ENCODE data around the gene GGN.
"Not testable (repeated sequence)": the region's sequence is repeated elsewhere in the genome, so short reads cannot be mapped to it uniquely, and the experiment has no call there.

The GGN gene

DNA sequence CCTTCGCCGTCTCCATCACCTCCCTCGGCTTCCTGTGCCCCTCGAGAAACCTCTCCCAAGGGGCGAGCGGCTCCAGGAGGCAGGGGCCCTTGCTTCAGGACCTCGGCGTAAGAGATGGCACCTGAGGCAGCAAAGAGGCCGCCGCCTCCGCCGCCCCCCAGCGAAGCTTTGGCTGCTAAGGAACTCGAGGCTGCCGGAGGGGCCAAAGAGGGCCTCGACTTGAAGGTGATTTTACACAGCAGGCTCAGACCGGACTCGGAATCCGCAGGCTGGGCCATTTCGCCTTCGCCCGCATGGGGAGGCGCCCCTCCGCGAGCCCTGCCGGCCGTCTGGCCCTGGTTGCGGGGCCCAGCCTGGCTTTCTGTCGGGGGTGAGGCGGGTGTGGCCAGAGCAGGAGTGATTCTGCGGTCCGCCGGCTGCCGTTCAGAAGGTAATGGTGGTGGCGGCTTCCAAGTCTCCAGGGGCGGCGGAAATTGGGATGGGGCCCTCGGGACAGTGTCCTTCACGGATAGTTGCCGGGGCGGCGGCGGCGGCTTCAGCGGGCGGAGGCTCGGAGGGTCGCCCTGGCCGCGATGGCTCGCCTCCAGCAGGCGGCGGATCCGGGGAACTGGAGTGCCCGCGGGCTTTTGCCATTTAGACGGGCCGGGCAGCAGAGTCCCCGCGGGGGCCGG, 1.4 kb downstream of the GGN start:
- peak; percentile 50 for DNase-seq (ENCODE audit: low spot score)

DNA sequence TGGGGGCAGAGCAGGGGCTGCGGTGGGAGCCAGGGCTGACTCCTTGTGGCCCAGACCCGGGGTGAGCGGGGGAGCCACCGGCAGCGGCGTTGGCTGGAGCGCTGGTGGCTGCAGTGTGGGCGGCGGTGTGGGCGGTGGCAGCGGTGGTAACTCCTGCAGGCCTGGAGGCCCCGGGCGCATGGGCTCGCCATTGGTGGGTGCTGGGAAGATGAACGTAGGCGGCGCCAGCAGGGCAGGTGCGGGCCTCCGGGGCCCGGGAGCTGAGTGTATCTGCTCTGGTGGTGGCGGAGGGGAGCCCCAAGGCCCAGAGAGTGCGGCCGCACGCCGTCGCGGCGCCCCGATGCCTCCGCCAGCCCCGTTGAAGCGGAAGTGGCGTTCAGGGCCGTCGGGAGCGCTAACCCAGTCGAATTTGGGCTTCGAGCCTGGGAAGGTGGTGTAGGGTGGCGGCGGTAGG, 2.0 kb downstream of the GGN start:
- peak; percentile 49 for DNase-seq (ENCODE audit: low spot score)

DNA sequence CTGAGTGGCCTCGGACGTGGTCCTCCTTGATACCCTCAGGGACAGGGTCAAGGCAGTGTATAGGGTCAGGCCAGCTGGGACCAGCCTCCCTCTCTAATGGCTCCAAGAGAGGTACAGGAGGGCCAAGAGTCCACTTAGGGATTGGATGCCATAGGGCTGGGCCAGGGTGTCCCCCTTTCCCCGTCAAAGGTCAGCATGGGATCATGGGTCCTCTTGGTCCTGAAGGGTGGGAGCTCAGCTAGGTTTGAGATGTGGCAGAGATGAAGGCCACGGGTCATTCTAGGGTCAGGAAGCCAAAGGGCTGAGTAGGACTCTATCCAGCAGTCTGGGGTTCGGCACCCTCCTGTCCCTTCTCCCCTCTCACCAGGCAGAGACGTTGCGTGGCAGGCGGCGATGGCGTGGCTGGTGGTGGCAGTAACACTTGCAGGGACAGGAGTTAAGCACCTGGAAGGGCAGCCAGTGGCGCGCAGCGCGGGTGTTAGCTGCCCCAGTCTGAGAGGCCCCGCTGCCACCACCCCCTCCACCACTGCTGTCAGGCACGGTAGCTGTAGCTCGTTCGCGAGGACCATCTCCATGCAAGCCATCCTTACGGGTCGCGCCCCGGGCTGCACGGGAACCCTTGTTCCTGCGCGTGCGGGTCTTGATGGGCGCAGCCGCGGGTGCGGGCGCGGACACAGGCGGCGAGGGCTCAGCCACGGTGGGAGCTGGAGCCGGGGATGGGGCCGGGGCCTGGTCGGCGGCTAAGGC, 2.6 kb downstream of the GGN start:
- no peak for DNase-seq (ENCODE audit: low spot score)

DNA sequence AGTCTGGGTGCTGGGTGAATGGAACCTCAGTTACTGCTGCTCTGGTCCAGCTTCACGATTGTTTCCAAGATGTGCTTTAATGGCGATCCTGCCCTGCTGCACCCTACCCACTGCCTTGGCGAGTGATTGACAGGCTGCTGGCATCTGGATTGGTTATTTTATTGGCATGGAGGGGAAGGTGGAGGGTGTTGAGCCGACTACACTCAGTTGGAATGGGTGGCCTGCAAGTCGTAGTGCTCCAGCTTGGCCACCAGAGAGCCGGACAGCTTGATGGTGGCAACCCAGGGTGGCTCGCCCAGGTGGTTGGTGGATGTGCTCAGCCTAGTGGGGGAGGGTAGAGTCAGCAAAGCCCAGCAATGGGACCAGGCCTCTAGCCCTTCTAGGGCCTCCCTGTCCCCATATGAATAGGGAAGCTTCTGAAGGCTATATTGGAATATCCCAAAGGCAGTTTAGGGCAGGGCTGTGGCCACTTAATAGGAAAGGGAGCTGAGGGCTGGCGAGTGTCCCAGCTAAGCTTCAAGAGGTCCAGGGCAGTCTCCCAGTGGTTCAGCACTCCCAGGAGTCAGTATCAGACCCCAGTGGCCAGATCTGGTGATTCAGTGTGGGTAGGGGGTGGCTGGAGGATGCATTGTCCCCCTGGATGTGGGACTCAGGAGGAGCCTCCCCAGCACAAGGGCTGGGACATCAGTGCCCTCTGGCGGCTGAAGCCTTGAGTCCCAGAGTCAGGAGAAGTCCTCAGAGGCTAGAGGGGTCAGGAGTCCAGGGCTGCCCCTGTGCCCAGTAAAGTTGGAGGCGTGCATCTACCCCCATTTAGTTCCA, 3.4 kb downstream of the GGN start:
- peak; percentile 54 for DNase-seq (ENCODE audit: low spot score)

DNA sequence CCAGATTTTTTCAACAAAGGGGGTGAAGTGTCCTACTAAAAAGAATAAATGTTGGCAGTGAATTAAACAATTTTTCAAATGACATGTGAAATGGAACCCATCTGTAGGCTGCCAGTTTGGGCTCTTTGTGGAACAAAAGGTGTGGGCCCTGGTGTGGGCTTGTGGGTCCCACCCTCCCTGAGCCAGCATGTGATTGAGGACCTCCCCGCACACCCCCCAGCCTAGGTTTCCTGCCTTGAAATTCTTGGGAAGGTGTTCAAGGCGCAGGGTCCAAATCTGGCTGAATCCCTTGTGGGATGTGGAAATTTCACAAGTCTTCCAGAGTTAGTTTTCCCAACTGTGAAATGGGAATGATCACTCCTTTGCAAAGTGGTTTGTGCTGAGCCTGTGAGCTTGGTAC, 4.1 kb downstream of the GGN start:
- no peak for DNase-seq (ENCODE audit: low spot score)

DNA sequence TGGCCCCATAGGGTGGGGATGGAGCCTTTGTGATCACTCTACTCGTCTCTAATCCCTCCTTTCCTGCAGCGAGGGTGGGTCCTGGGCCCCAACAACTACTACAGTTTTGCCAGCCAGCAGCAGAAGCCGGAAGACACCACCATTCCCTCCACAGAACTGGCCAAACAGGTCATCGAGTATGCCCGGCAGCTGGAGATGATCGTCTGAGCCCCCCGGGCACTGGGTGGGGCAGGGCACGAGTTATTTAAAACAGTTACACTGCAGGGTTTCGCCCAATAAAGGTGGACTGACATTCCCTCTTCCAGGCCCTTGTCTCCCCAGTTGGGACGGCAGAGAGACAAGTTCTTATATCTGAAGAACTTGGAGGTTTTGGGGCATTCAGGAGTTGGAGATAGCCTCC, 4.7 kb downstream of the GGN start:
- DNase-seq (ENCODE audit: low spot score) = no peak

DNA sequence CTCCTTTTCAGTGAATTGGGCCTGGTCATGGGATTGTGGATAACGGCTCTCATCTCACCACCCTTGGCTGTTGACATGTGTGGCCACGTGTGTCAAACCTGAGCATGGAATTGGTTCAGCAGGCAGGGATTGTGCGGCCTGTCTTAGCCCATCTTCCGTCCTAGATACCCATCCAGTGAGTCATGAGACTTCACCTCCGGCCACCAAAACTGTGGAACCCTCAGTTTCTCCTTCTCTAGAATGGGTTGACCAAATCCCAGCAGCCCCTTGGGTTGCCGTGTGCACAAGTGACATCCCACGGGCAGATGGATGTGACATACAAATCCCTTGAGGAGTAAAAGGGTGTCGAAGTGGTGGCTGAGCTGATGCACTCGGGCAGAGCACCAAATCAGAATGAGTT, 6.7 kb downstream of the GGN start:
- DNase-seq (ENCODE audit: low spot score) = no peak

DNA sequence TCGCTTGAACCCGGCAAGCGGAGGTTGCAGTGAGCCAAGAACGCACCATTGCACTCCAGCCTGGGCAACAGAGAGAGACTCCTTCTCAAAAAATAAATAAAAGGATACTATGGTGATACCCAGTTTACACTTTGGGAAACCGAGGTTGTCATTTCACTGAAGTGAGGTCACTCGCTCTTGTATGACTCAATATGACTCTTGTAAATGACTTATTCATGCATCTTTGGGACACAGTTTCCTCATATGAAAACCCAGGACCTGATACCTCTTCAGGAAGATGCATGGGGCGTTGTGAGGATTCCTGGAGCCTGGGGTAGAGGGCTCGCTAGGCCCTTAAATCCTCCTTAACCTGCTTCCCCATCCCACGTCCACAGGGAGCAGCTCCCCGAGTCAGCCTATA, 9.0 kb downstream of the GGN start:
- DNase-seq (ENCODE audit: low spot score) = no peak

DNA sequence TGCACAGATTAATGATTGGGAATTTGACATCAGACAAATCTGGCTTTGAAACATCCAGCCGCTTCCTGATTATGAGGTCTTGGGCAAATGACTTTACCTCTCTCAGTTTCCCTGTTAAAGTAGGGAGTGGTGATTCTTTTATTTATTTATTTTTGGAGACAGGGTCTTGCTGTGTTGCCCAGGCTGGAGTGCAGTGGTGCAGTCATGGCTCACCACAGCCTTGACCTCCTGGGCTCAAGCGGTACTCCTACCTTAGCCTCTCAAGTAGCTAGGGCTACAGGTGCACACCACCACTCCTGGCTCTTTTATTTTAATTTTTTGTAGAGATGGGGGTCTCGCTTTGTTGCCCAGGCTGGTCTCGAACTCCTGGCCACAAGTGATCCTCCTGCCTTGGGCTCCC, 10.8 kb downstream of the GGN start:
- no peak for DNase-seq (ENCODE audit: low spot score)

DNA sequence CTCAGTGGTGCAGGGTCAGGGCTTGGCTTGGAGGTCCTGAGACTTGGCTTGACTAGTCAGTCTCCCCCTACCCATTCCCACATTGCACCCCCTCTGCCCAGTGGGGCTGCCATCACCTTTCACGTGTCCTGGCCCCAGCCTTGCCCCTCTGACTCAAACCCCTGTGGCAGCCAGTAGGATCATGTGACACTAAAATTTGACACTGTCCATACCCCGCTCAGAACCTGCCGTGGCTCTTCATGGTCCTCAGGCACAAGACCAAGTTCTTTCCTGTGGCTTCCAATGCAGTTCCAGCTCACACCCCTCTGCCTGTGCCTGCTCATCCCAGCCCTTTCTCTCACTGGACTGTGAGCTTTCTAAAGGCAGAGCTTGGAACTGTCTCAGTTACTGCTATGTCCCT, 11.3 kb downstream of the GGN start:
- no peak for DNase-seq (ENCODE audit: low spot score)

DNA sequence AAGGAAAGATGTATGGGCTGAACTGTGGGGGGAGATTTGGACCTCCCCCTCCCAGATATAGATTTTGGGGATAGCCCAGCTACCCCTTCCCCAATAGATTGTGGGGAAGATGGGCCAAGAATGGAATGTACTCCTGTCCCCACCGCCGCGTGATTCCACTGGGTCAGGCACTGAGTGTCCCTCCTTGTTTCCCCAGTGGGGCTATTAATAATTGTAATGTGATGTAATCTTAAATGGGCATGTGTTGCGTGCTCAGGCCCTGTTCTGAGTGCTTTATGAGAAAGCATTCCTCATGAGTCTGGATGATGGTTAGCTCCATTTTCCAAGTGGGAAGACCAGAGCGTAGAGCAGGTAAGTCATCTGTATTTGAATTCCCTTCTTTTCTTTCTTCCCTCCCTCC, 12.1 kb downstream of the GGN start:
- no peak for DNase-seq (ENCODE audit: low spot score)

DNA sequence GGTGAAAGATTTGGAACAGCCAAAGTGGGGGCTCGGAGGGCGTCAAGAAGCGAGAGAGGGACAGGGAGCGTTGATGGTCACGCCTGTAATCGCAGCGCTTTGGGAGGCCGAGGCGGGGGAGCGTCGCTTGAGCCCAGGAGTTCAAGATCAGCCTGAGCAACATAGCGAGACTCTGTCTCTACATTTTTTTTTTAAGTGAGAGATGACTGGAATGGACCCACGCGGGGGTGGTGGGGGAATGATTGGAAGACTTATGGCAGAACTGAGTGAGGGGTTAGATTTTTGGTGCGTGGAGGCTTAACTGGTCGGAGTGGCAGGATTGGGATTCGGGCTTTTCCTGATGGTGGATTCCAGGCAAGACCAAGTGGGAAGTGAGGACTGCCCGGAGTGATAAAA, 12.7 kb downstream of the GGN start:
- no peak for DNase-seq (ENCODE audit: low spot score)

DNA sequence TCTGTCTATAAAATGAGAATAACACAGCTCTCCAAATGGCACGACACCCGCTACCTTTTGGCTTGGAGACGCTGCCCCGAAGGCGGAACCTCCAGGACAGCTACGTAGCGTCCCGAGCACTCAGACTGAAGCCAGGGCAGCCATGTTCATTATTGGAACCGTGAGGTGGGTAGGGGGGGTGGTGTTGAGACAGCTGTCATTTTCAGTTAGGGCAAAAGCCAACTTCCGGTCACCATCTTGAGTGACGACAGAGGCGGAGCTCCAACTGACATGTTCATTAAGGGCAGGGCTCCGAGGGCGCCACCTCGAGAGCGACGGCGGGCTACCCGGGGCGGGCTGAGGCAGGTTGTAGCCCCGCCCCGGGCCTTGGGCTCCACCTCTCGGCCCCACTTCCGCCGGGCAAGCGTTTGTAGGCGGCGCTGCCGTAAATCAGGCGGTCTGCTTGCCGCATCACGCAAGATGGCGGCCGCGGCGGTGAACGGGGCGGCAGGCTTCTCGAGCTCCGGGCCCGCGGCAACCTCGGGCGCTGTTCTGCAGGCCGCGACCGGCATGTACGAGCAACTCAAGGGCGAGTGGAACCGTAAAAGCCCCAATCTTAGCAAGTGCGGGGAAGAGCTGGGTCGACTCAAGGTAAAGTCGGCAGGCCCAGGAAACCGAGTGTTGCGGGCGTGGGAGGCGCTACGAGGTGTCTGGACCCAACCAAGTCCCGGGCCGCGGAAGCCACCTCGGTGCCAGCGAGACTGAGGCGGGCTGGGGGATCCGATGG, 13.3 kb downstream of the GGN start, which contains the start of gene PSMD8:
TSS of gene PSMD8 (plus strand) at position 240 of the 766 bp plus-strand sequence. CDS start at position 271, 31 bp downstream.
- peak; percentile 98 for DNase-seq (ENCODE audit: low spot score)

DNA sequence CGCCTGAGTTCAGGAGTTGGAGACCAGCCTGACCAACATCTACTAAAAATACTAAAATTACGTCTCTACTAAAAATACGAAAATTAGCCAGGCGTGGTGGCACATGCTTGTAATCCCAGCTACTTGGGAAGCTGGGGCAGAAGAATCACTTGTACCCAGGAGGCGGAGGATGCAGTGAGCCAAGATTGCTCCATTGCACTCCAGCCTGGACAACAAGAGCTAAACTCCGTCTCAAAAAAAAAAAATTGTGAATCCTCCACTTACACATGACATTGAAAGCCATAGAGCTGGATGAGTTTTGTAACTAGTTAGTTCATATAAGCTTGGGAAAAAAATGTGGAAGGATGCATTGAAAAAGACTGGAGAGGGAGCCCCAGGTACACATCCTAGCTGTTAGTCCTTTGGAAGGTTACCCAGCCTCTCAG, 13.9 kb downstream of the GGN start:
- no peak for DNase-seq (ENCODE audit: low spot score)

DNA sequence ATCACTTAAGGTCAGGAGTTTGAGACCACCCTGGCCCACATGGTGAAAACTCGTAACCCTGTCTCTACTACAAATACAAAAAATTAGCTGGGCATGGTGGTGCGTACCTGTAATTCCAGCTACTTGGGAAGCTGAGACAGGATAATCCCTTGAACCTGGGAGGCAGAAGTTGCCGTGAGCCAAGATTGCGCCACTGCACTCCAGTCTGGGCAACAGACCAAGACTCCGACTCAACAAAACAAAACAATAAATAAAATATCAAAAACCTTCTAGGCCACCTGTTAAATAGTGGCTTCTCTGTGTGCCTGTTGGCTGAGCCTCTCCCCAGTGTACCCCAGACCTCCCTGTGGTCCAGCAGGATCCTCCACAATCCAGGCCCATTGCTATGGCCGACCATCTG, 16.8 kb downstream of the GGN start:
- DNase-seq (ENCODE audit: low spot score) = no peak

DNA sequence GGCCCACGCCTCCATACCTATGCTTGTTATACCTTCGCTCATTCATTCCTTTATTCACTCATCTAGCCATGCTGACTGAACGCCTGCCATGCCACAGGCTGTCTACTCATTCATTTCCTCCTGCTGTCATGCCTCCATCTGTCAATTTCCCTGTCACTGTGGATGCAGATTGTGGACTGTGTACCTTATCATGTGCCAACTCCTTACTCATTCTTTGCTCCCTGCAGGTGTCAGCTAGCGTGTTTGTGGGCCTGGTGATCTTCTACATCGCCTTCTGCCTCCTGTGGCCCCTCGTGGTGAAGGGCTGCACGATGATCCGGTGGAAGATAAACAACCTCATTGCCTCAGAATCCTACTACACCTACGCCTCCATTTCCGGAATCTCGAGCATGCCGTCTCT, 17.5 kb downstream of the GGN start:
- no peak for DNase-seq (ENCODE audit: low spot score)

DNA sequence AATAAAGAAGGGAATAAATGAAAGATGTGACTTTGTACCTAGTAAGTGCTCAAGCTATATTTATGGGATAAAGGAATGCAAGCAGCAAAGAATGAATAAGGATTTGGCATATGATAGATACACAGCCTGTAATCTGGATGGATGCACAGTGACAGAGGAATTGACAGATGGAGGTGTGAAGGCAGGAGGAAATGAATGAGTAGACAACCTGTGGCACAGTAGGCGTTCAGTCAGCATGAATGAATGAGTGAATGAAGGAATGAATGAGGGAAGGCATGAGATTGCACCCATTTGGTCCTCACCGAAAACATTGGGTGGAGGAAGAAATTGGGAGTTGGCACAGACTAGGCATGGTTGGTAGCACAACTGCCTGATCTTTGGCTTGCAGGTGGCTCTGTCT, 18.2 kb downstream of the GGN start:
- no peak for DNase-seq (ENCODE audit: low spot score)

DNA sequence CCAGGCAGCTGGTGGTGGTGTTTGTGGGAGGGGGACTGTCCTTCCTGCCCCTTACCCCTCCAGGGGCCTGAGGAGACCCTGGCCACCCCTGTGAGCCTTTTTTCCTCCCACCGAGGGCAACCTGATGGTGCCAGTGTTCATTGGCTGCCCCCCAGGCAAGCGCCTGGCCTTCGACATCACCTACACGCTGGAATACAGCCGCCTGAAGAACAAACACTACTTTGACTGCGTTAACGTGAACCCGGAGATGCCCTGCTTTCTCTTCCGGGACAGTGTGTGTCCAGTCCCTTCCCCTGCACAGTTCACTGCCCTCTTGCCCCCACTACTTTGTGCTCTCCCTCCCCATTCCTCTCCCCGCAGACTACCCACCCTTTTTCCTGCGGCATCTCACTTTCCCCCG, 20.8 kb downstream of the GGN start:
- no peak for DNase-seq (ENCODE audit: low spot score)

DNA sequence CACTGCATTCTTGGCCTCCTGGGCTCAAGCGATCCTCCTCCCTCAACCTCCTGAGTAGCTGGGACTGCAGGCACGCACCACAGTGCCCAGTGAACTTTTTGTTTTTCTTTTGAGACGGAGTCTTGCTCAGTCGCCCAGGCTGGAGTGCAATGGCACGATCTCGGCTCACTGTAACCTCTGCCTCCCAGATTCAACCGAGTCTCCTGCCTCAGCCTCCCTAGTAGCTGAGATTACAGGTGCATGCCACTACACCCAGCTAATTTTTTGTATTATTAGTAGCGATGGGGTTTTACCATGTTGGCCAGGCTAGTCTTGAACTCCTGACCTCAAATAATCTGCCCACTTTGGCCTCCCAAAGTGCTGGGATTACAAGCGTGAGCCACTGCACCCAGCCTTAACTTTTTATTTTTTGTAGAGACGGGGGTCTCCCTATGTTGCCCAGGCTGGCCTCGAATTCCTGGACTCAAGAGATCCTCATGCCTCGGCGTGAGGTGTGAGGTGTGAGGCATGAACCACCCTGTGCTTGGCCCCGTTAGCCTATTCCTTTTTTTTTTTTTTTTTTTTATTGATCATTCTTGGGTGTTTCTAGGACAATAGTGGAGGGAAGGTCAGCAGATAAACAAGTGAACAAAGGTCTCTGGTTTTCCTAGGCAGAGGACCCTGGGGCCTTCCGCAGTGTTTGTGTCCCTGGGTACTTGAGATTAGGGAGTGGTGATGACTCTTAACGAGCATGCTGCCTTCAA, 24.7 kb downstream of the GGN start:
- DNase-seq (ENCODE audit: low spot score) = not testable (repeated sequence)

DNA sequence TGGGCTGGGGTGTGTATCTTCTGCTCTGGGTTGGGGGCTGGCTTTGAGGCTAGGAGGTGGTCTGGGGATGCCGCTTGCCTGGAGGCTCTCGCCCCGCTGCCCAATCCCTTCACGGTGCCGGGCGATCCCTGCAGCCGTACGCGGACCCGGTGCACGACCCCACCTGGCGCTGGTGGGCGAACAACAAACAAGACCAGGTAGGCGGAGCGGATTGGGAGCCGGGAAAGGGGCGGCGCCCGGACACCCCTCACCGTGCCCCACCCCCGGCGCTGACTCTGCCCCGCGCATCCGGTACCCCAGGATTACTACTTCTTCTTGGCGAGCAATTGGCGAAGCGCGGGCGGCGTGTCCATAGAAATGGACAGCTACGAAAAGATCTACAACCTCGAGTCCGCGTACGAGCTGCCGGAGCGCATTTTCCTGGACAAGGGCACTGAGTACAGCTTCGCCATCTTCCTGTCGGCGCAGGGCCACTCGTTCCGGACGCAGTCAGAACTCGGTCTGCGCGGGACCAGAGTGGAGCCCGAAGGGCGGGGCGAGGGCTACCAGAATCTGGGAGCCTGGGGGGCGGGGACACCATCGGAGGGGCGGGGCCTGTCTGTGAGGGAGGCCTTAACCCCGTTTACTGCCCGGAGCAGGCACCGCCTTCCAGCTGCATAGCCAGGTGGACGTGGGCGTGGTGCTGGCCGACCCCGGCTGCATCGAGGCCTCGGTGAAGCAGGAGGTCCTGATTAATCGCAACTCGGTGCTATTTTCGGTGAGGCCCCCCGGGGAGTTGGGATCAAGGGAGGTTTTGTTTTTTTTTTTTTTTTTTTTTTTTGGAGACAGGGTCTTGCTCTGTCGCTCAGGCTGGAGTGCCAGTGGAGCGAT, 25.5 kb downstream of the GGN start:
- DNase-seq (ENCODE audit: low spot score) = peak; percentile 90
